ENCODE measurements around the gene TAGLN3. TPM values are rescaled to one million over a fixed set of nuclear protein-coding genes. Genes with fewer than 3 reads are reported as not detected.

TAGLN3 gene
- total and polyA plus RNA-seq, 7 donors = 4.3 to 17.8 (median 16.1) TPM; not detected in 2

- peaks cover 0 to 19% (median 7%) of the 10 kb centered on the region in 4 donors for H3K4me1 ChIP-seq
- H3K27me3 ChIP-seq = no peaks in the 10 kb centered on the region
- WGBS, 2 donors = 52 to 80% methylated on average over 3 of the region's 3 CpGs
- TF ChIP-seq EP300 (IDR thresholded peaks at IDR 0.05) (peak in 1 of 4 donors; percentile 1), POLR2A (IDR thresholded peaks at IDR 0.05) (no peak)
- intact Hi-C loops (cut with DNase I) = no loop called here
- H3K36me3 ChIP-seq = peaks cover 0 to 57% (median 1%) of the 10 kb centered on the region in 4 donors
- no peak for DNase-seq
- H3K9me3 ChIP-seq = no peaks in the 10 kb centered on the region
- H3K27ac ChIP-seq = no peak overlapping the region
- no peak overlapping the region for H3K4me3 ChIP-seq
Measured at GRCh38 chr3:111972891-111973290, 25.8 kb upstream of the TAGLN3 start.

GRCh38 chr3:111975131-111975530, 23.6 kb upstream of the TAGLN3 start:
- no peak for TF ChIP-seq CTCF (IDR thresholded peaks at IDR 0.05)
- peaks cover 0 to 17% (median 3%) of the 10 kb centered on the region in 4 donors for H3K4me1 ChIP-seq
- no peaks in the 10 kb centered on the region for H3K9me3 ChIP-seq
- no peak overlapping the region for H3K4me3 ChIP-seq
- intact Hi-C loops (cut with DNase I) = no loop called here
- 77 to 91% methylated on average over 2 of the region's 2 CpGs for WGBS, 2 donors
- DNase-seq = no peak
- no peaks in the 10 kb centered on the region for H3K27me3 ChIP-seq
- H3K27ac ChIP-seq = no peak overlapping the region
- H3K36me3 ChIP-seq = peaks cover 0 to 34% (median 1%) of the 10 kb centered on the region in 4 donors

- peaks cover 0 to 25% (median 1%) of the 10 kb centered on the region in 4 donors for H3K36me3 ChIP-seq
- H3K9me3 ChIP-seq = no peaks in the 10 kb centered on the region
- H3K4me3 ChIP-seq = no peak overlapping the region
- intact Hi-C loops (cut with DNase I) = no loop called here
- H3K27ac ChIP-seq = no peak overlapping the region
- WGBS, 2 donors = 53 to 78% methylated on average over 2 of the region's 2 CpGs
- peaks cover 0 to 21% (median 7%) of the 10 kb centered on the region in 4 donors for H3K4me1 ChIP-seq
- DNase-seq = no peak
- H3K27me3 ChIP-seq = no peaks in the 10 kb centered on the region
- no peak for TF ChIP-seq EP300 (IDR thresholded peaks at IDR 0.05)
- TF ChIP-seq CTCF (IDR thresholded peaks at IDR 0.05) = no peak
- TF ChIP-seq POLR2AphosphoS5 (IDR thresholded peaks at IDR 0.05) = no peak
- no peak for TF ChIP-seq POLR2A (IDR thresholded peaks at IDR 0.05)
Measured at GRCh38 chr3:111976254-111976653, 22.5 kb upstream of the TAGLN3 start.

GRCh38 chr3:111978583-111979433, 19.9 kb upstream of the TAGLN3 start, which contains the start of gene ABHD10:
Gene ABHD10, plus strand, starts transcription at chr3:111979026. Its CDS starts 36 bp downstream, at chr3:111979062.
- Histone ChIP-seq H3K4me1 (peaks cover 0 to 21% (median 7%) of the 10 kb centered on the region in 4 donors), H3K36me3 (peaks cover 0 to 14% (median 1%) of the 10 kb centered on the region in 4 donors), H3K9me3 (no peaks in the 10 kb centered on the region), H3K4me3 (peak within 1 kb of the TSS; percentile 68 to 81 (median 74)), H3K27ac (peak within 1 kb of the TSS; percentile 83 to 87 (median 86)), H3K27me3 (no peaks in the 10 kb centered on the region)
- intact Hi-C loops (cut with DNase I) = no loop called here
- 2 to 7% methylated on average over 61 of the region's 61 CpGs for WGBS, 2 donors
- peak; percentile 98 for DNase-seq
- TF ChIP-seq POLR2AphosphoS5 (IDR thresholded peaks at IDR 0.05) (peak; percentile 94 to 99 (median 98)), EP300 (IDR thresholded peaks at IDR 0.05) (peak in 1 of 4 donors; percentile 42), POLR2A (IDR thresholded peaks at IDR 0.05) (peak; percentile 83 to 89), CTCF (IDR thresholded peaks at IDR 0.05) (no peak)

GRCh38 chr3:111979434-111980038, 19.2 kb upstream of the TAGLN3 start:
- 17 to 18% methylated on average over 5 of the region's 5 CpGs for WGBS, 2 donors
- H3K36me3 ChIP-seq = peaks cover 0 to 6% (median 0%) of the 10 kb centered on the region in 4 donors
- TF ChIP-seq CTCF (IDR thresholded peaks at IDR 0.05) = no peak
- no peak for TF ChIP-seq POLR2A (IDR thresholded peaks at IDR 0.05)
- no peak for TF ChIP-seq EP300 (IDR thresholded peaks at IDR 0.05)
- TF ChIP-seq POLR2AphosphoS5 (IDR thresholded peaks at IDR 0.05) = no peak
- peaks cover 0 to 21% (median 7%) of the 10 kb centered on the region in 4 donors for H3K4me1 ChIP-seq
- intact Hi-C loops (cut with DNase I) = no loop called here
- no peaks in the 10 kb centered on the region for H3K9me3 ChIP-seq
- H3K4me3 ChIP-seq = peak overlapping the region; percentile 68 to 81 (median 74)
- peak overlapping the region; percentile 83 to 87 (median 86) for H3K27ac ChIP-seq
- no peak for DNase-seq
- H3K27me3 ChIP-seq = no peaks in the 10 kb centered on the region

Measured in sigmoid colon (tissue), 7 donors.